ENCODE measurements around the gene GPC6.

The GPC6 gene

GRCh38 chr13:94414708-94415107 lies 1188.1 kb downstream of the GPC6 start:
- no peak overlapping the region for H3K27ac ChIP-seq (ENCODE audit: low read depth, low read length)
- H3K9ac ChIP-seq (ENCODE audit: low read length) = no peak overlapping the region

GRCh38 chr13:94415500-94416237 lies 1189.1 kb downstream of the GPC6 start:
- TF ChIP-seq EZH2phosphoT487 (conservative IDR thresholded peaks at IDR 0.05; ENCODE audit: low read length) (no peak), CTCF (IDR thresholded peaks at IDR 0.05; ENCODE audit: insufficient read depth, low read length, poor library complexity, severe bottlenecking) (no peak)
- Histone ChIP-seq H3K9ac (ENCODE audit: low read length) (no peak overlapping the region), H3K36me3 (ENCODE audit: low read length) (no peaks in the 10 kb centered on the region), H3K27me3 (ENCODE audit: low read length) (no peaks in the 10 kb centered on the region), H4K20me1 (ENCODE audit: low read depth, low read length) (no peaks in the 10 kb centered on the region), H3K79me2 (ENCODE audit: insufficient read depth, low read length) (no peaks in the 10 kb centered on the region), H2AFZ (ENCODE audit: low read depth, low read length, severe bottlenecking) (no peak overlapping the region), H3K9me3 (ENCODE audit: insufficient read depth, low read length) (no peaks in the 10 kb centered on the region), H3F3A (ENCODE audit: insufficient read depth) (no peaks in the 10 kb centered on the region), H3K27ac (ENCODE audit: low read depth, low read length) (no peak overlapping the region), H3K4me3 (ENCODE audit: insufficient read depth, low read length, poor library complexity, severe bottlenecking) (no peak overlapping the region), H3K4me2 (ENCODE audit: low read depth, low read length, poor library complexity, severe bottlenecking) (no peak overlapping the region), H3K9me2 (replicated peaks; ENCODE audit: insufficient read depth, low read length) (no peaks in the 10 kb centered on the region)

More at GRCh38 chr13:94414708-94415107, 1188.1 kb downstream of the GPC6 start:
- no peaks in the 10 kb centered on the region for H3K79me2 ChIP-seq (ENCODE audit: insufficient read depth, low read length)
- no peaks in the 10 kb centered on the region for H3K9me3 ChIP-seq (ENCODE audit: insufficient read depth, low read length)
- H3F3A ChIP-seq (ENCODE audit: insufficient read depth) = no peaks in the 10 kb centered on the region
- H4K20me1 ChIP-seq (ENCODE audit: low read depth, low read length) = no peaks in the 10 kb centered on the region
- no peak overlapping the region for H3K4me2 ChIP-seq (ENCODE audit: low read depth, low read length, poor library complexity, severe bottlenecking)
- no peak for TF ChIP-seq EZH2phosphoT487 (conservative IDR thresholded peaks at IDR 0.05; ENCODE audit: low read length)
- TF ChIP-seq CTCF (IDR thresholded peaks at IDR 0.05; ENCODE audit: insufficient read depth, low read length, poor library complexity, severe bottlenecking) = no peak
- H2AFZ ChIP-seq (ENCODE audit: low read depth, low read length, severe bottlenecking) = no peak overlapping the region
- no peaks in the 10 kb centered on the region for H3K27me3 ChIP-seq (ENCODE audit: low read length)
- no peak overlapping the region for H3K4me3 ChIP-seq (ENCODE audit: insufficient read depth, low read length, poor library complexity, severe bottlenecking)
- no peaks in the 10 kb centered on the region for H3K36me3 ChIP-seq (ENCODE audit: low read length)
- no peaks in the 10 kb centered on the region for H3K9me2 ChIP-seq (replicated peaks; ENCODE audit: insufficient read depth, low read length)

GRCh38 chr13:94416454-94417080 lies 1190.0 kb downstream of the GPC6 start:
- Histone ChIP-seq H3K79me2 (ENCODE audit: insufficient read depth, low read length) (no peaks in the 10 kb centered on the region), H4K20me1 (ENCODE audit: low read depth, low read length) (no peaks in the 10 kb centered on the region), H3K9me2 (replicated peaks; ENCODE audit: insufficient read depth, low read length) (no peaks in the 10 kb centered on the region), H3K9me3 (ENCODE audit: insufficient read depth, low read length) (no peaks in the 10 kb centered on the region), H3K27ac (ENCODE audit: low read depth, low read length) (no peak overlapping the region), H3K4me3 (ENCODE audit: insufficient read depth, low read length, poor library complexity, severe bottlenecking) (no peak overlapping the region), H3K4me2 (ENCODE audit: low read depth, low read length, poor library complexity, severe bottlenecking) (no peak overlapping the region), H2AFZ (ENCODE audit: low read depth, low read length, severe bottlenecking) (no peak overlapping the region), H3K27me3 (ENCODE audit: low read length) (no peaks in the 10 kb centered on the region), H3K36me3 (ENCODE audit: low read length) (no peaks in the 10 kb centered on the region), H3K9ac (ENCODE audit: low read length) (no peak overlapping the region), H3F3A (ENCODE audit: insufficient read depth) (no peaks in the 10 kb centered on the region)
- TF ChIP-seq EZH2phosphoT487 (conservative IDR thresholded peaks at IDR 0.05; ENCODE audit: low read length) (no peak), CTCF (IDR thresholded peaks at IDR 0.05; ENCODE audit: insufficient read depth, low read length, poor library complexity, severe bottlenecking) (no peak)
